ENCODE results near the gene KCNRG. TPM values are rescaled to one million over a fixed set of nuclear protein-coding genes. Genes with fewer than 3 reads are reported as not detected.

Gene KCNRG
- total and polyA plus RNA-seq, 2 donors (not counting 1 experiment from before 2014, with no cell fraction given): 0.86 to 3.4 TPM

- Histone ChIP-seq H4K20me1 (ENCODE audit: control insufficient read depth, insufficient read depth, low read length, poor library complexity, severe bottlenecking) (peaks cover 35% of the 10 kb centered on the region), H3K4me2 (replicated peaks; ENCODE audit: low read depth, low read length, poor library complexity, severe bottlenecking) (no peak overlapping the region), H3K79me2 (ENCODE audit: control insufficient read depth, insufficient read depth, low read length) (peaks cover 90% of the 10 kb centered on the region), H3K4me1 (ENCODE audit: control insufficient read depth in 2 of 2, insufficient read depth in 2 of 2, low read length in 2 of 2) (peaks cover 21 to 37% of the 10 kb centered on the region in 2 donors), H3K4me3 (ENCODE audit: control extremely low read depth in 1 of 5, extremely low read depth in 1 of 5, insufficient read depth in 1 of 5, low read depth in 2 of 5, low read length in 4 of 5) (no peak overlapping the region), H3K9me3 (ENCODE audit: control extremely low read depth in 1 of 3, control insufficient read depth in 2 of 3, insufficient read depth in 1 of 3, low read length in 2 of 3) (no peaks in the 10 kb centered on the region), H3K27ac (ENCODE audit: low read length in 2 of 2) (peak overlapping the region in 1 of 2 donors; percentile 34), H2AFZ (ENCODE audit: insufficient read depth, low read depth, low read length, poor library complexity, severe bottlenecking) (no peak overlapping the region), H3K36me3 (replicated peaks in 1 of 2; ENCODE audit: control extremely low read depth in 1 of 2, control insufficient read depth in 1 of 2, extremely low read depth in 1 of 2, insufficient read depth in 2 of 2, low read length in 1 of 2) (peaks cover 7 to 48% of the 10 kb centered on the region in 2 experiments), H3K27me3 (replicated peaks in 1 of 4; ENCODE audit: control extremely low read depth in 1 of 4, control insufficient read depth in 3 of 4, insufficient read depth in 4 of 4, low read length in 3 of 4) (no peaks in the 10 kb centered on the region), H3K9ac (ENCODE audit: low read length) (no peak overlapping the region)
- peaks cover 52% of the 10 kb centered on the region for H3K4me1 Mint-ChIP-seq
- no peak overlapping the region for H3K4me3 Mint-ChIP-seq
- no CpG with 5 or more reads among the region's 1 CpG for WGBS (ENCODE audit: insufficient coverage)
- POLR2A ChIA-PET: interaction anchor here (0.7 kb wide), 1 partner anchor 31 kb away, joined by 3 read pairs; no protein-coding TSS in a partner anchor
- no peaks in the 10 kb centered on the region for H3K9me3 Mint-ChIP-seq (ENCODE audit: insufficient read depth)
- ATAC-seq (ENCODE audit: low read depth) (no peak), DNase-seq (no peak)
- intact Hi-C loops (cut with micrococcal nuclease): loop anchor here (2.0 kb wide), 1 partner anchor 14 kb away; the partner anchor contains the start of gene KCNRG
- no peak for TF ChIP-seq EZH2 (IDR thresholded peaks at IDR 0.05; ENCODE audit: borderline replicate concordance, insufficient read depth, low read depth, low read length, poor library complexity, severe bottlenecking)
- no peak for TF ChIP-seq CTCF (IDR thresholded peaks at IDR 0.05)
- H3K27ac Mint-ChIP-seq: peak overlapping the region; percentile 15
- CTCF ChIA-PET: interaction anchor here (0.9 to 5.9 kb wide), 2 partner anchors 80 to 784 kb away, joined by 4 to 89 read pairs; no protein-coding TSS in a partner anchor
- H3K27me3 Mint-ChIP-seq: no peaks in the 10 kb centered on the region
These were observed 14.0 kb upstream of the KCNRG start for GRCh38 chr13:50001287-50001686.

DNA sequence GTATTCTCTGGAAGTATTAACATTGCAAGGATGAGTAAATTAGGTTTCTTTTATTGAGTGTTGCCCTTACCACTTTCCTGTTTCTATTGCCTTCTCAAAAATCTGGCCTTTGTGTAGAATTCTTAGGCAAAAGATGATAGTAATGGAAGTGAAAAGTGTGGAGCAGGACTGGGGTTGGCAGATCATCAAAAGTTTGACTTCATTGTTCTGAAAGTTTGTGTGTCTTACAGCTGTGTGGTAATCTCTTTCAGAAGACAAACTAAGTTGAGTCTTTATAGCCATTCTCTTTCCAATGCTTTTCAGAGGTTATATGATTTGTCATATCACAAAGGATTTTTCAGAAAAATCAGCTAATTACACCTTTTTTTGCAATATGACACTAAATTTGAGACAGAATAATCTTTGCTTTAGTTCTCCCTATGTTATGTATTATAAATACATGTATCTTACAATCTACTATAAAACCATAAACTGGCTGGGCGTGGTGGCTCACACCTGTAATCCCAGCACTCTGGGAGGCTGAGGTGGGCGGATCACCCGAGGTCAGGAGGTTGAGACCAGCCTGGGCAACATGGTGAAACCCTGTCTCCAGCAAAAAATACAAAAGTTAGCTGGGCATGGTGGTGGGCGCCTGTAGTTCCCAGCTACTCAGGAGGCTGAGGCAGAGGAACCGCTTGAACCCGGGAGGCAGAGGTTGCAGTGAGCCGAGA, 8.7 kb upstream of the KCNRG start:
- Histone ChIP-seq H4K20me1 (ENCODE audit: control insufficient read depth, insufficient read depth, low read length, poor library complexity, severe bottlenecking) (peaks cover 42% of the 10 kb centered on the region), H3K9ac (ENCODE audit: low read length) (no peak overlapping the region), H3K27ac (ENCODE audit: low read length in 2 of 2) (peak overlapping the region in 1 of 2 donors; percentile 4), H3K4me1 (ENCODE audit: control insufficient read depth in 2 of 2, insufficient read depth in 2 of 2, low read length in 2 of 2) (peaks cover 0 to 4% of the 10 kb centered on the region in 2 donors), H3K4me3 (ENCODE audit: control extremely low read depth in 1 of 5, extremely low read depth in 1 of 5, insufficient read depth in 1 of 5, low read depth in 2 of 5, low read length in 4 of 5) (no peak overlapping the region), H3K27me3 (replicated peaks in 1 of 4; ENCODE audit: control extremely low read depth in 1 of 4, control insufficient read depth in 3 of 4, insufficient read depth in 4 of 4, low read length in 3 of 4) (no peaks in the 10 kb centered on the region), H3K79me2 (ENCODE audit: control insufficient read depth, insufficient read depth, low read length) (peaks cover 72% of the 10 kb centered on the region), H3K9me3 (ENCODE audit: control extremely low read depth in 1 of 3, control insufficient read depth in 2 of 3, insufficient read depth in 1 of 3, low read length in 2 of 3) (peaks cover 0 to 6% (median 0%) of the 10 kb centered on the region in 3 donors), H2AFZ (ENCODE audit: insufficient read depth, low read depth, low read length, poor library complexity, severe bottlenecking) (no peak overlapping the region), H3K4me2 (replicated peaks; ENCODE audit: low read depth, low read length, poor library complexity, severe bottlenecking) (no peak overlapping the region), H3K36me3 (replicated peaks in 1 of 2; ENCODE audit: control extremely low read depth in 1 of 2, control insufficient read depth in 1 of 2, extremely low read depth in 1 of 2, insufficient read depth in 2 of 2, low read length in 1 of 2) (peaks cover 12 to 34% of the 10 kb centered on the region in 2 experiments)
- H3K9me3 Mint-ChIP-seq (ENCODE audit: insufficient read depth): no peaks in the 10 kb centered on the region
- ChIA-PET CTCF (interaction anchor here (1.6 kb wide), 1 partner anchor 9 kb away, joined by 4 read pairs; no protein-coding TSS in a partner anchor), POLR2A (interaction anchor here (0.7 kb wide), 1 partner anchor 809 kb away, joined by 4 read pairs; no protein-coding TSS in a partner anchor)
- ATAC-seq (ENCODE audit: low read depth) (no peak), DNase-seq (no peak)
- H3K4me3 Mint-ChIP-seq: no peak overlapping the region
- intact Hi-C loops (cut with micrococcal nuclease): no loop called here
- peak overlapping the region; percentile 43 for H3K27ac Mint-ChIP-seq
- 95% methylated on average over 3 of the region's 7 CpGs for WGBS (ENCODE audit: insufficient coverage)
- TF ChIP-seq EZH2 (IDR thresholded peaks at IDR 0.05; ENCODE audit: borderline replicate concordance, insufficient read depth, low read depth, low read length, poor library complexity, severe bottlenecking): no peak
- TF ChIP-seq CTCF (IDR thresholded peaks at IDR 0.05): no peak
- H3K27me3 Mint-ChIP-seq: no peaks in the 10 kb centered on the region
- H3K4me1 Mint-ChIP-seq: peaks cover 29% of the 10 kb centered on the region

All from B cell (primary cell).